Uterus (tissue), 4 donors: Measurements from ENCODE around the gene PRODH2. TPM values are rescaled to one million over a fixed set of nuclear protein-coding genes. Genes with fewer than 3 reads are reported as not detected.

Experiments used
- DNase-seq, 2 donors: peaks; one replicate each; pipeline ENCODE4 v3.0.0-alpha.2; 2019 to 2020
- H3K27ac ChIP-seq, 2 donors: fragments of 200-600 bp; sonication (generic); 1 replicate in 1 of 2; 2 replicates in 1 of 2; pipeline ENCODE4 v1.5.1; 2016 to 2018
- H3K27me3 ChIP-seq, 2 donors: fragments of 200-600 bp; sonication (generic); one replicate each; pipeline ENCODE4 v1.5.1; 2018 to 2019; ENCODE audit warnings: control low read depth in 1 of 2
- H3K36me3 ChIP-seq, 2 donors: fragments of 200-600 bp; sonication (generic); one replicate each; pipeline ENCODE4 v1.5.1; 2019; ENCODE audit warnings: control low read depth in 1 of 2
- H3K4me1 ChIP-seq, 2 donors: fragments of 200-600 bp; sonication (generic); one replicate each; pipeline ENCODE4 v1.5.1; 2018 to 2019; ENCODE audit warnings: control low read depth in 1 of 2
- H3K4me3 ChIP-seq, 2 donors: fragments of 200-600 bp; sonication (generic); 1 replicate in 1 of 2; 2 replicates in 1 of 2; pipeline ENCODE4 v1.5.1; 2018 to 2019; ENCODE audit warnings: mild to moderate bottlenecking in 1 of 2
- H3K9me3 ChIP-seq, 2 donors: fragments of 200-600 bp; sonication (generic); one replicate each; pipeline ENCODE4 v1.5.1; 2019; ENCODE audit warnings: control low read depth in 1 of 2
- CTCF ChIP-seq, 4 experiments: fragments of 200-600 bp in 2 of 4; fragments of 450-650 bp in 2 of 4; sonication (generic) in 2 of 4; IDR thresholded peaks; one replicate each; pipeline ENCODE4 v1.5.1; 2016 to 2019; ENCODE audit warnings: antibody characterized with exemption in 4 of 4, mild to moderate bottlenecking in 2 of 4, moderate library complexity in 1 of 4
- POLR2A ChIP-seq, 2 donors: fragments of 450-650 bp; IDR thresholded peaks; one replicate each; pipeline ENCODE4 v1.6.1; 2016; ENCODE audit warnings: antibody characterized with exemption in 2 of 2, mild to moderate bottlenecking in 1 of 2, moderate library complexity in 1 of 2
- intact Hi-C: fragments of 100-400 bp; cut with DNase I; formaldehyde crosslinking; loops from one replicate; pipeline ENCODE4 v1.15.1; 2023; ENCODE audit warnings: low total_unique reads
- total RNA-seq, 4 donors: library from RNA; depleted of rRNA in 3 of 4; stranded (reverse); fragments of >200 nt in 3 of 4; gene quantifications; one replicate each; pipeline versions ENCODE4 v1.1.0 to v1.2.4, GENCODE V29; 2014 to 2023
- donor health status: DM: yes; HTN: yes; CAD: no.

Gene PRODH2
- total RNA-seq, 4 donors from 2014 or later: not detected

GRCh38 chr19:35764432-35765315 lies 48.0 kb downstream of the PRODH2 start:
- DNase-seq: no peak
- no peak overlapping the region for H3K4me3 ChIP-seq
- H3K36me3 ChIP-seq: no peaks in the 10 kb centered on the region
- intact Hi-C loops: no loop called here
- H3K9me3 ChIP-seq: no peaks in the 10 kb centered on the region
- no peak overlapping the region for H3K27ac ChIP-seq
- H3K27me3 ChIP-seq: no peaks in the 10 kb centered on the region
- no peaks in the 10 kb centered on the region for H3K4me1 ChIP-seq
- TF ChIP-seq CTCF (IDR thresholded peaks at IDR 0.05): no peak
- no peak for TF ChIP-seq POLR2A (IDR thresholded peaks at IDR 0.05)

GRCh38 chr19:35760711-35761349 lies 51.8 kb downstream of the PRODH2 start:
- Histone ChIP-seq H3K36me3 (no peaks in the 10 kb centered on the region), H3K4me3 (no peak overlapping the region), H3K27ac (no peak overlapping the region), H3K9me3 (no peaks in the 10 kb centered on the region), H3K4me1 (peaks cover 0 to 9% of the 10 kb centered on the region in 2 donors), H3K27me3 (no peaks in the 10 kb centered on the region)
- intact Hi-C loops: no loop called here
- DNase-seq: no peak
- TF ChIP-seq CTCF (IDR thresholded peaks at IDR 0.05): no peak
- no peak for TF ChIP-seq POLR2A (IDR thresholded peaks at IDR 0.05)

GRCh38 chr19:35759697-35760096 lies 52.9 kb downstream of the PRODH2 start:
- peaks cover 0 to 13% of the 10 kb centered on the region in 2 donors for H3K4me1 ChIP-seq
- no peaks in the 10 kb centered on the region for H3K9me3 ChIP-seq
- TF ChIP-seq CTCF (IDR thresholded peaks at IDR 0.05): no peak
- no peak for TF ChIP-seq POLR2A (IDR thresholded peaks at IDR 0.05)
- H3K36me3 ChIP-seq: no peaks in the 10 kb centered on the region
- H3K4me3 ChIP-seq: no peak overlapping the region
- H3K27ac ChIP-seq: no peak overlapping the region
- no peak for DNase-seq
- intact Hi-C loops: no loop called here
- H3K27me3 ChIP-seq: no peaks in the 10 kb centered on the region

- no peaks in the 10 kb centered on the region for H3K36me3 ChIP-seq
- H3K27me3 ChIP-seq: no peaks in the 10 kb centered on the region
- H3K27ac ChIP-seq: peak within 1 kb of the TSS; percentile 98 to 99
- intact Hi-C loops: no loop called here
- peaks cover 0 to 17% of the 10 kb centered on the region in 2 donors for H3K4me1 ChIP-seq
- H3K9me3 ChIP-seq: no peaks in the 10 kb centered on the region
- H3K4me3 ChIP-seq: peak within 1 kb of the TSS; percentile 94 to 96
- TF ChIP-seq CTCF (IDR thresholded peaks at IDR 0.05) (no peak), POLR2A (IDR thresholded peaks at IDR 0.05) (peak; percentile 26 to 89)
- DNase-seq: peak; percentile 99
These were observed 54.7 kb downstream of the PRODH2 start, which contains the start of gene PROSER3 for GRCh38 chr19:35757749-35758608. Gene PROSER3, plus strand, starts transcription at chr19:35758176. Its CDS starts 40 bp downstream, at chr19:35758216.
